ENCODE results near the gene EVI5. TPM values are rescaled to one million over a fixed set of nuclear protein-coding genes. Genes with fewer than 3 reads are reported as not detected.
"Not testable (repeated sequence)": the region's sequence is repeated elsewhere in the genome, so short reads cannot be mapped to it uniquely, and the experiment has no call there.

The EVI5 gene
- total RNA-seq, 1 donor from 2014 or later = 10.3 TPM

DNA sequence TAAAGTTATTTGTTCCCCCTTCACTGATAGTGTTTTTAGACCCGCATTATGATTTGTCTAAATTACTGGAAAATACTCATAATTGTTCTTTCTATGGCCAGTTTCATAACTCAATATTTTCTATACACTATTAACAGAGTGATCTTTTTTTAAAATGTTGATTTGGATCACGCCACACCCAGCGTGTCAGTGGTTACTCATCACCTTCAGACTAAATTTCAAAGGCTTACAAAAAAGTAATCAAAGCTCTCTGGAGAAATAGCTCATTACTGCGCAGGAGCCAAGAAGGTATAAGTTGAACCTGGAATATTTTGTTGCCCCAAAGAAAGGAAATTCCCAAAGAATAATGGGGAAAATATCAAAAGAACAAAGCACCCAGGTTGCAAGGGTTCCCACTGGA is 104.9 kb downstream of the EVI5 start:
- no peak for ATAC-seq

DNA sequence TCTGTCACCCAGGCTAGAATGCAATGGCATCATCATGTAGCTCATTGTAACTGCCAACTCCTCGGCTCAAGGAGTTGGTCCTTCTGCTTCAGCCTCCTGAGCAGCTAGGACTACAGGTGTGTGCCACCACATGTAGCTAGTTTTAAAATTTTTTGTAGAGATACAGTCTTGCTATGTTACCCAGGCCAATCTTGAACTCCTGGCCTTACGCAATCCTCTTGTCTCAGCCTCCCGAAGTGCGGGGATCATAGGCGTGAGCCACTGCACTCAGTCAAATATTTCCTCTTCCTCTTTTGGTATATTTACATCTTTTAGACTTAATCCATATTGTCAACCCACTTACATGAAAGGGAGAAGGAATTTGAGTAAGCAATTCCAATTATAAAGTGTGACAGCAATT is 121.1 kb downstream of the EVI5 start:
- no peak for ATAC-seq

- ATAC-seq = no peak
Measured at GRCh38 chr1:92662048-92662447, 122.9 kb downstream of the EVI5 start.

DNA sequence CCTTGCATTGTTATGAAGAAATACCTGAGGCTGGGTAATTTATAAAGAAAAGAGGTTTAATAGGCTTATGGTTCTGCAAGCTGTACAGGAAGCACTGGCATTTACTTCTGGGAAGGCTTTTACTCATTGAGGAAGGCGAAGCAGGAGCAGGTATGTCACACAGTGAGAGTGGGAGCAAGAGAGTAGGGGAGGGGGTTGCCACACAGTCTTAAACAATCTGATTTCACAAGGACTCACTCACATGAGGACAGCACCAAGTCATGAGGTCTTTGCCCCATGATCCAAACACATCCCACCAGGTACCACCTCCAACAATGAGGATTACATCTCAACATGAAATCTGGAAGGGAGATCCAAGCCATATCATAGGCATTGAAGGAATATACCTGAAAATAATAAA is 127.2 kb downstream of the EVI5 start:
- no peak for ATAC-seq

GRCh38 chr1:92655197-92655801 is 129.6 kb downstream of the EVI5 start:
- no peak for ATAC-seq

- ATAC-seq = no peak
Measured at GRCh38 chr1:92653605-92654381, 131.1 kb downstream of the EVI5 start.

GRCh38 chr1:92640686-92641085 is 144.2 kb downstream of the EVI5 start:
- ATAC-seq = not testable (repeated sequence)

GRCh38 chr1:92638498-92638897 is 146.4 kb downstream of the EVI5 start:
- no peak for ATAC-seq

GRCh38 chr1:92635203-92635602 is 149.7 kb downstream of the EVI5 start:
- not testable (repeated sequence) for ATAC-seq

DNA sequence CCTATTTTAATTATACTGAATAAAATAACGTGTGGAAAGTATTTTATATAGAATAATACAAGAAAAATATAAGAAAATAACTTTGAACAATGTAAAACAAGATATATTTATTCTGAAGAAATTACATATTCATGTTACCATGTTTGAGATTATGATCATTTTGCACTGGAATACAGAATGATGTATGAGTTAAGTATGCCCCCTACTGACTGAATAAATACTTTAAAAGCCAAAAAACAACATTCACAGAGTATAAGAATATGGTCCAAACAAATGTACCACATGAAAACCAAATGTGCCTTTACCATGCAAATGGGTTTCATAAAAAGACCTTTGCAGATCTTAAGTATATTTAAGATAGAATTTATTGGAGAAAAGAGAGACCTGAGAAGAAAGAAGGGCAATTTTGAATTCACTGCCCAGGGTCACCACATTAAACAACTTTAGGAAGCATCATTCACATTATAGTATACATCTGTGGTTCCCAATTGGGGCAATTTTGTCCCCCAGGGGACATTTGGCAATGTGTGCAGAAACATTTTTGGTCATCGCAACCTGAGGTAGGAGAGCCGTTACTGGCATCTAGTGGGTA is 161.6 kb downstream of the EVI5 start:
- ATAC-seq = no peak

DNA sequence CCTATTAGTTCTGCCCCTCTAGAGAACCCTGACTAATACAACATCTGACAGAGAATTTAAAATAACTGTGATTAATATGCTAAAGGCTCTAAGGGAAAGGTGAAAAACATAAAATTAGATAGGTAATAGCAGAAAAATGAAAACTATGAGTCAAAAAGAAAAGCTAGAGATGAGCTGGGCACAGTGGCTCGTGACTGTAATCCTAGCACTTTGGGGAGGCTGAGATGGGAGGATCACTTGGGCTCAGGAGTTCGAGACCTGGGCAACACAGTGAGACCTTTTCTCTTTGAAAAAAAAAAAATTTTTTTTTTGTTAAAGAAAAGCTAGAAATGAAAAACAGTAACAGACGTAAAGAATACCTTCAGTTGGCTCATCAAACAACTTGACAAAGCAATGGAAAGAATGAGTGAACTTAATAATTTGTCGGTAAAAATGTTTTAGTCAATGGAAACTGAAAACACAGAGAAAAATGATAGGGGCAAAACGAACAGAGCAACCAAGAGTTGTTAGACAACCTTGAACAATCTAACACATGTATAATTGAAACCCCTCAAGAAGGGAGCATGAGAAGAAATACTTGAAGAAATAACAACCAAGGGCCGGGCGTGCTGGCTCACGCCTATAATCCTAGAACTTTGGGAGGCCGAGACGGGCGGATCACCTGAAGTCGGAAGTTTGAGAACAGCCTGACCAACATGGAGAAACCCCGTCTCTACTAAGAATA is 165.3 kb downstream of the EVI5 start:
- no peak for ATAC-seq

- ATAC-seq = no peak
Measured at GRCh38 chr1:92601044-92601443, 183.9 kb downstream of the EVI5 start.

GRCh38 chr1:92599184-92599583 is 185.7 kb downstream of the EVI5 start:
- no peak for ATAC-seq

DNA sequence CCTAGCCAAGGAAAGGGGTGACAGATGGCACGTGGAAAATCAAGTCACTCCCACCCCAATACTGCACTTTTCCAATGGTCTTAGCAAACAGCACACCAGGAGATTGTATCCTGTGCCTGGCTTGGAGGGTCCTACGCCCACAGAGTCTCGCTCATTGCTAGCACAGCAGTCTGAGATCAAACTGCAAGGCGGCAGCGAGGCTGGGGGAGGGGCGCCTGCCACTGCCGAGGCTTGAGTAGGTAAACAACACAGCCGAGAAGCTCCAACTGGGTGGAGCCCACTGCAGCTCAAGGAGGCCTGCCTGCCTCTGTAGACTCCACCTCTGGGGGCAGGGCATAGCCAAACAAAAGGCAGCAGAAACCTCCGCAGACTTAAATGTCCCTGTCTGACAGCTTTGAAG is 195.5 kb downstream of the EVI5 start:
- not testable (repeated sequence) for ATAC-seq

DNA sequence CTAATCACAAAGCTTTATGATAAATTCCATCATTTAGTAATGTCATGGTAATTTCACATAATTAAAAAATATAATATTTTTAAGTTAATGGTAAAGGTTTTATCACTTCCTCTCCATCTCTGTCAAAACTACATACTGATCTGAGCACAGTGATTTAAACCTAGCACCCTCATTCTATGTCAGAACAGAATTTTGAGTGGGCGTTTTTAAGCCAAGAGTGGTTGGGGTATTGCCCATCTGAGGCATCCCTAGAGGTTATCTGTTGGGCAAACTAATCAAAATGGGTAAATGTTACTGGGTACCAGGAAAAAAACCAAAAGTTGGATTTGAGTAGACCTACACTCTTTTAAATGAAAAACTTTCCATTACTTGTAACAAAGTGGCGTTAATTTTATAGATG is 197.5 kb downstream of the EVI5 start:
- ATAC-seq = no peak

DNA sequence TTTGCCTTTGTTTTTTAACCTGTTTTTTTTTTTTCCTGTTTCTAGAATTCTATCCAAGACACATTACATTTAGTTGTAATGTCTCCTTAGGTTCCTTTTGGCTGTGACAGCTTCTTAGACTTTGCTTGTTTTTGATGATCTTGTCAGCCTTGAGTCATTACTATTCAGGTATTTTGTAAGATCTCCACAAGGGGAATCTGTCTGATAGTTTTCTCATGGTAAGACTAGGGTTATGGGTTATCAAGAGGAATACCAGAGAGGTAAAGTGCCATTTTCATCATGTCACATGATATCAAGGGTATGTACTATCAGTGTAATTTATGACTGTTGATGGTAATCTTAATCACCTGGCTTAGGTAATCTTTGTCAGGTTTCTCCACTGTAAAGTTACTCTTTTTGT is 199.1 kb downstream of the EVI5 start:
- ATAC-seq = no peak

DNA sequence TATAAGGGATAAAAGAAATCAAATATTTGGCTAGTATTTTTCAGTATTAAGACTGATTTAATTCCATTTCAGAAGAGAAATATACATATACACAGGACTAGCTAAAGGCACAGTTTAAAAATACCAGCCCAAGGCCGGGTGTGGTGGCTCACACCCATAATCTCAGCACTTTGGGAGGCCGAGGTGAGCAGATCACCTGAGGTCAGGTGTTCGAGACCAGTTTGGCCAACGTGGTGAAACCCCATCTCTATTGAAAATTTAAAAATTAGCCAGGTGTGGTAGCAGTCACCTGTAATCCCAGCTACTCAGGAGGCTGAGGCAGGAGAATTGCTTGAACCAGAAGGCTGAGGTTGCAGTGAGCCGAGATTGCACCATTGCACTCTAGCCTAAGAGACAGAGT is 200.1 kb downstream of the EVI5 start:
- ATAC-seq = not testable (repeated sequence)

GRCh38 chr1:92583821-92584760 is 200.8 kb downstream of the EVI5 start:
- no peak for ATAC-seq

DNA sequence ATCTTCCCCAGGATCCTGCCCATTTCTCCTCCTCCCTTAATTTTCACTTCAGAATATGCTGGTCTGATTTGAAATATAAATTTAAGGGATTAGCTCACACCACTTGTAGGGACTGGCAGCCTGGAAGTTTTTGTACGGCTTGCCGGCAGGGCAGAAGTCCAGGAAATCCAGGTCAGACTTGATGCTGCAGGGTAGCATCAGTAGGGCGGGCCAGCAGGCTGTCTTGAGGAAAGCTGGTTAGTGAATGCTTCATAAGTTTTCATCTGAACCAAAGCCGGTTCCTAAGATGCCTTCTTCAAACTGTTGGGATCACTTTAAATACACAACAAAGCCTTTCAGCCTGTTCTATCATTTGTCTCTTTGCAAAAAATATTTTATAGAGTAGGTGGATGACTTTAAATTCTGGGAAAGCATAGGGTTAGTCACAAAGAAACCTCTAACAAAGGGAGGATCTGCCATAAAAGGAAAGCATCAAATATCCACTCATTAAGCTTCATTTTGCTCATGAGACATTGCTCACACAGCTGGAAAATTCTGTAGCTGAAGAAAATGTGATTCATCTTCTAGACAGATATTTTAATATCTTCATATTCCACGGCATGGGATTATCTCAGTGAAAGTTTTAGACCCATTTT is 207.5 kb downstream of the EVI5 start:
- ATAC-seq = peak; percentile 50

- ATAC-seq = no peak
Measured at GRCh38 chr1:92575123-92575522, 209.8 kb downstream of the EVI5 start.

- ATAC-seq = no peak
Measured at GRCh38 chr1:92572520-92572919, 212.4 kb downstream of the EVI5 start.

- ATAC-seq = no peak
Measured at GRCh38 chr1:92571578-92571977, 213.3 kb downstream of the EVI5 start.
